Vagina (tissue), 2 donors: Measurements from ENCODE around the gene SELPLG.
A peak's percentile ranks its signal among the peaks of the same experiment; 100 is the strongest.

Experiments used
- POLR2A ChIP-seq, 2 donors: fragments of 450-650 bp; IDR thresholded peaks; one replicate each; pipeline ENCODE4 v1.6.1; 2017; ENCODE audit warnings: antibody characterized with exemption in 2 of 2, mild to moderate bottlenecking in 2 of 2, moderate library complexity in 2 of 2
- POLR2AphosphoS5 ChIP-seq, 2 donors: sonication (generic); formaldehyde crosslinking; IDR thresholded peaks; one replicate each; pipeline ENCODE4 v1.9.0; 2017; ENCODE audit warnings: antibody characterized with exemption in 2 of 2, mild to moderate bottlenecking in 2 of 2, low read depth in 1 of 2; ENCODE audit not compliant: insufficient read depth in 1 of 2
- TF ChIP-seq, protein P1 (sequence below), 3 experiments: fragments of 450-650 bp in 2 of 3; fragments of 200-600 bp in 1 of 3; sonication (generic) in 1 of 3; IDR thresholded peaks; one replicate each; pipeline ENCODE4 v1.5.1; 2017 to 2019; ENCODE audit warnings: antibody characterized with exemption in 3 of 3, mild to moderate bottlenecking in 2 of 3, moderate library complexity in 2 of 3

DNA sequence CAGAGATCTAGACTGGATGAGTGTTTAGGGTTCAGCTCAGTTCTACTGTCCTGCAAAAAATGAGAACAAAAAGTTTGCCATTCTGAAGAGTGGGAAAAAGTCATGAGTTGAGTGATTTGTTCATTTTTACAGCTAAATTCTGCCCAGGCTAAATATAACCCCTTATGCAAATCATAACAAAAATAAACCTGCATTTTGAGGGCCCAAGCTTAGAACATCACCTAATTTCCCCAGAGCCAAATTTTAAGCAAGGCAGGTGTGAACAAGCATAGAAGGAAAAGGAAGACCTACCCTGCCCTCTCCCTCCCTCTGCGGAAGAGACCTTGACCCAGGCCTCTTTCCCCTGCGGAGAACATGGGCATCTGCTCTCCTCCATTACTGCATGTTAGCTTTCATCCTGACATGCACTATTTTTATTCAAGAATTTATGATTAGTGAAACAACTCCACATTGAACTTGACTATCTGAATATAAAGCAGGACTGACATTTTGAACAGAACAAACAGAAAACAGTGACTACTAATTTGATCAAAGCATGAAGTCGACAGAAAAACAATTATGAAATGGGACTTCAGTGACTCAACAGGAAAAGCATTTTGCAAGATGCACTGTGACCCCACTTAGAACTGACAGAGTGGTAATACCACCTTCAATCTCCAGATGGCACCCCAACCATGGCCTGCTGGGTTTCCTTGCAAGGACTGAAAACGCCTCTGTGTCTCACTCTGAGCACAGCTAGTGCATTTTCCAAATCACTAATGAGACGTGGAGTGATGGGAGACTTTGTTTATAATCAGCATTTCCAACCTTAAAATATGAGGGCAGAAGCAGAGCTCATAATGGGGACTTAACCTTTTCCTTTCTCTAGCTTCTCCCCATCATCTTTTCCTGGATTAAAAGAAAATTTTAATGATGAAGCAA is 30.9 kb upstream of the SELPLG start:
- TF ChIP-seq, protein P1, sequence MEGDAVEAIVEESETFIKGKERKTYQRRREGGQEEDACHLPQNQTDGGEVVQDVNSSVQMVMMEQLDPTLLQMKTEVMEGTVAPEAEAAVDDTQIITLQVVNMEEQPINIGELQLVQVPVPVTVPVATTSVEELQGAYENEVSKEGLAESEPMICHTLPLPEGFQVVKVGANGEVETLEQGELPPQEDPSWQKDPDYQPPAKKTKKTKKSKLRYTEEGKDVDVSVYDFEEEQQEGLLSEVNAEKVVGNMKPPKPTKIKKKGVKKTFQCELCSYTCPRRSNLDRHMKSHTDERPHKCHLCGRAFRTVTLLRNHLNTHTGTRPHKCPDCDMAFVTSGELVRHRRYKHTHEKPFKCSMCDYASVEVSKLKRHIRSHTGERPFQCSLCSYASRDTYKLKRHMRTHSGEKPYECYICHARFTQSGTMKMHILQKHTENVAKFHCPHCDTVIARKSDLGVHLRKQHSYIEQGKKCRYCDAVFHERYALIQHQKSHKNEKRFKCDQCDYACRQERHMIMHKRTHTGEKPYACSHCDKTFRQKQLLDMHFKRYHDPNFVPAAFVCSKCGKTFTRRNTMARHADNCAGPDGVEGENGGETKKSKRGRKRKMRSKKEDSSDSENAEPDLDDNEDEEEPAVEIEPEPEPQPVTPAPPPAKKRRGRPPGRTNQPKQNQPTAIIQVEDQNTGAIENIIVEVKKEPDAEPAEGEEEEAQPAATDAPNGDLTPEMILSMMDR (IDR thresholded peaks at IDR 0.05) = peak; percentile 75 to 98 (median 87)
- peak; percentile 30 to 97 for TF ChIP-seq POLR2AphosphoS5 (IDR thresholded peaks at IDR 0.05; ENCODE audit: insufficient read depth in 1 of 2, low read depth in 1 of 2)
- no peak for TF ChIP-seq POLR2A (IDR thresholded peaks at IDR 0.05)
